ENCODE data around the gene PDIA4. TPM values are rescaled to one million over a fixed set of nuclear protein-coding genes. Genes with fewer than 3 reads are reported as not detected.
A peak's percentile ranks its signal among the peaks of the same experiment; 100 is the strongest.
"Not testable (repeated sequence)": the region's sequence is repeated elsewhere in the genome, so short reads cannot be mapped to it uniquely, and the experiment has no call there.

PDIA4 gene
- total RNA-seq, 1 donor from 2014 or later = 152 TPM

DNA sequence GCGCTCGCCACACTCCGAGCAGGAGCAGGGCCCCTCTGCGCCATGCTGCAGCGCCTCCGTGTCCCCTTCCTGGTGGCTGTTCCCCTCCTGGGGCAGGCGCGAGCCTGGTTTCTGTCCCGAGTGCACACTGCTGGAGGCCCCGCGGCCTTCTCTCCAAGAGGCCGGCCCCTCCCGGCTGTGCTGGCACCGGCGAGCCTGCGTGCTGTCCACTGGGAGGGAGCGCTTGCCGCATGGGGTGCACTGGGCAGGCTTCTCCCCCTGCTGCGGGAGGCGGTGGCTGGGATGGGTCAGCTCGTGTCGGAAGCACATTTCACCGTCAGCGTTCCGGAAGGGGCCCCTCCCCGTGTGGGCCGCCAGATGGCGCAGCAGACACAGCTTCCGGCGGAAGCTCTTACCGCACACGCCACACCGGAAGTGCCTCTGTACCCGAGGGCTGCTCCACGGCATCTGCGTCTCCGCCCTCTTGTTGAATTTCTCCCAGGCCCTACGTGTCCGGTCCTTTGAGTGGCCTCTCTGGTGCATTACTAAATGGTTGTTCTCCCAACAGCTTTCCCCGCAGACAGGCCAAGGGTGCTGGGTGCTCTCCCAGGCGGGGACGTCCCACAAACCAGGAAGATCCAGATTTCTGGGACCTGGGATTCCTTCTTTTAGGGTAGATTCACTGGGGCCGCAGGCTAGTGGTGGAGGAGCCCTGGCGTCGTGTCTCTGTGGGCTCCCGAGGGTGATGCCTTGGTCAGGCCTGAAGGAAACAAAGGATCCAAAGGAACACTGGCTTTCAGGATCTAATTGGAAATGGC, 43.5 kb upstream of the PDIA4 start:
- Mint-ChIP-seq H3K9me3 (ENCODE audit: unreplicated experiment) (no peaks in the 10 kb centered on the region), H3K36me3 (ENCODE audit: unreplicated experiment) (peaks cover 27% of the 10 kb centered on the region), H3K27ac (ENCODE audit: unreplicated experiment) (no peak overlapping the region), H3K4me1 (ENCODE audit: unreplicated experiment) (no peaks in the 10 kb centered on the region), H3K4me3 (ENCODE audit: unreplicated experiment) (no peak overlapping the region), H3K27me3 (ENCODE audit: unreplicated experiment) (no peaks in the 10 kb centered on the region)
- TF ChIP-seq, protein P1, sequence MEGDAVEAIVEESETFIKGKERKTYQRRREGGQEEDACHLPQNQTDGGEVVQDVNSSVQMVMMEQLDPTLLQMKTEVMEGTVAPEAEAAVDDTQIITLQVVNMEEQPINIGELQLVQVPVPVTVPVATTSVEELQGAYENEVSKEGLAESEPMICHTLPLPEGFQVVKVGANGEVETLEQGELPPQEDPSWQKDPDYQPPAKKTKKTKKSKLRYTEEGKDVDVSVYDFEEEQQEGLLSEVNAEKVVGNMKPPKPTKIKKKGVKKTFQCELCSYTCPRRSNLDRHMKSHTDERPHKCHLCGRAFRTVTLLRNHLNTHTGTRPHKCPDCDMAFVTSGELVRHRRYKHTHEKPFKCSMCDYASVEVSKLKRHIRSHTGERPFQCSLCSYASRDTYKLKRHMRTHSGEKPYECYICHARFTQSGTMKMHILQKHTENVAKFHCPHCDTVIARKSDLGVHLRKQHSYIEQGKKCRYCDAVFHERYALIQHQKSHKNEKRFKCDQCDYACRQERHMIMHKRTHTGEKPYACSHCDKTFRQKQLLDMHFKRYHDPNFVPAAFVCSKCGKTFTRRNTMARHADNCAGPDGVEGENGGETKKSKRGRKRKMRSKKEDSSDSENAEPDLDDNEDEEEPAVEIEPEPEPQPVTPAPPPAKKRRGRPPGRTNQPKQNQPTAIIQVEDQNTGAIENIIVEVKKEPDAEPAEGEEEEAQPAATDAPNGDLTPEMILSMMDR (IDR thresholded peaks at IDR 0.05) = peak; percentile 11
- no peak for DNase-seq (ENCODE audit: extremely low spot score, unreplicated experiment)

DNA sequence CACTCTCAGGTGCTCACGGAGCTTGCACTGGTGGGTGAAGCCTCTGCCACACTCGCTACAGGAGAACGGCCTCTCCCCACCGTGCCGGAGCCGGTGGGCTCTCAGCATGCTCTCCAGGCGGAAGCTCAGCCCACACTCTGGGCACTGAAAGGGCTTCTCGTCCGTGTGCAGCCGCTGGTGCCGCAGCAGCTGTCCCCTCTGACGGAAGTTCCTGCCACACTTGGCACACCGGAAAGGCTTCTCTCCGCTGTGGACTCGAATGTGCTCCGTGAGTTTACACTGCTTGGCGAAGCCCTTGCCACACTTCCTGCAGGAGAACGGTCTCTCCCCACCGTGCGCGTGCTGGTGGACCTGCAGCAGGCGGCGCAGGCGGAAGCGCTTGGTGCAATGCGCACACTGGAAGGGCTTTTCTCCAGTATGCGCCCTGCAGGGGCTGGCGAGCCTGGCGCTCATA, 42.9 kb upstream of the PDIA4 start:
- no peak for DNase-seq (ENCODE audit: extremely low spot score, unreplicated experiment)
- TF ChIP-seq, protein P1 (IDR thresholded peaks at IDR 0.05) = no peak
- H3K36me3 Mint-ChIP-seq (ENCODE audit: unreplicated experiment) = peaks cover 24% of the 10 kb centered on the region
- H3K4me1 Mint-ChIP-seq (ENCODE audit: unreplicated experiment) = no peaks in the 10 kb centered on the region
- no peaks in the 10 kb centered on the region for H3K27me3 Mint-ChIP-seq (ENCODE audit: unreplicated experiment)
- H3K4me3 Mint-ChIP-seq (ENCODE audit: unreplicated experiment) = no peak overlapping the region
- no peak overlapping the region for H3K27ac Mint-ChIP-seq (ENCODE audit: unreplicated experiment)
- H3K9me3 Mint-ChIP-seq (ENCODE audit: unreplicated experiment) = no peaks in the 10 kb centered on the region

DNA sequence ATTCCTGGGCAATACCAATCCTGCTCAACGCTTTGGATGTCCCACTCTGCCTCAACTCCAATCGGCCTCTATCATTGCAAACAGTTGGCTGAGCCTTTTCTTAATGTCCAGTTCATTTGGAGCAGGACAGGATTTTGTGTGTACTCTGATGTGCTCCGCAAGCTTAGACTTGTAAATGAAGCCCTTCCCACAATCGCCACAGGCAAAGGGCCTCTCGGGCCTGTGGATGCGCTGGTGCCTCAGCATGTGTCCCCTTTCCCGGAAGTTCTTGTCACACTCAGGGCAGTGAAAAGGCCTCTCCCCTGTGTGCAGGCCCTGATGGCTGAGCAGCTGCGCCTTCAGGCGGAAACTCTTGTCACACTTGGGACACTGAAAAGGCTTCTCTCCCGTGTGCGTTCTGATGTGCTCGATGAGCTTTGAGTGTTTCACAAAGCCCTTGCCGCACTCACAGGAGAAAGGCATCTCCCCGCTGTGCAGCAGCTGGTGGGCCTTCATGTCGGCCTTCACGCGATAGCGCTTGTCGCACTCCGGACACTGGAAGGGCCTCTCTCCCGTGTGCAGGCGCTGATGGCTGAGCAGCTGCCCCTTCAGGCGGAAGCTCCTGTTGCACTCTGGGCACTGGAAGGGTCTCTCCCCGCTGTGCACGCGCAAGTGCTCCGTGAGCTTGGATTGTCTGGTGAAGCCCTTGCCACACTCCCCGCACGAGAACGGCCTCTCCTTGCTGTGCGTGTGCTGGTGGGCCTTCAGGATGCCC, 42.2 kb upstream of the PDIA4 start:
- no peaks in the 10 kb centered on the region for H3K27me3 Mint-ChIP-seq (ENCODE audit: unreplicated experiment)
- H3K36me3 Mint-ChIP-seq (ENCODE audit: unreplicated experiment) = peaks cover 24% of the 10 kb centered on the region
- TF ChIP-seq, protein P1 (IDR thresholded peaks at IDR 0.05) = no peak

DNA sequence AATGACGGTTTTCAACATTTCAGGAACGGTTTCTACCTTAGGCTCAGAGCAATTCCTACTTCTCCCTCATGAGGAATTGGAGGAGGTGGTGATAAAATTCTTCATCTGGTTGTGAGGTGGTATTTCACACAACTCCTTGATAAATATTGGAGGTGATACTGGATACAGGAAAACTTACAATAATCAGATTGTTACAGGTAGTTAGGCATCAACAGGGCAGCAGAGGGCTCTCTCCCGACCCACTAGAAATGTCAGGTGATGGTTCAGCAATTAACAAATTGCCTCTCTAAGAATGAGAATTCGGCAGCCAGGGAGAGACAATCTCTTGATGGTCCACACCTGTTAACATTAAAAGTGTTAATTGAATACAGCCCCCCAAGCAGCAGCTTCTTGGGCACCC, 39.6 kb upstream of the PDIA4 start:
- H3K4me1 Mint-ChIP-seq (ENCODE audit: unreplicated experiment) = peaks cover 4% of the 10 kb centered on the region
- TF ChIP-seq, protein P1 (IDR thresholded peaks at IDR 0.05) = no peak
- no peak for DNase-seq (ENCODE audit: extremely low spot score, unreplicated experiment)
- peaks cover 16% of the 10 kb centered on the region for H3K36me3 Mint-ChIP-seq (ENCODE audit: unreplicated experiment)
- H3K27ac Mint-ChIP-seq (ENCODE audit: unreplicated experiment) = no peak overlapping the region
- H3K27me3 Mint-ChIP-seq (ENCODE audit: unreplicated experiment) = no peaks in the 10 kb centered on the region
- H3K4me3 Mint-ChIP-seq (ENCODE audit: unreplicated experiment) = no peak overlapping the region
- no peaks in the 10 kb centered on the region for H3K9me3 Mint-ChIP-seq (ENCODE audit: unreplicated experiment)

More for the DNA sequence above, 42.2 kb upstream of the PDIA4 start:
- no peak for DNase-seq (ENCODE audit: extremely low spot score, unreplicated experiment)
- no peaks in the 10 kb centered on the region for H3K9me3 Mint-ChIP-seq (ENCODE audit: unreplicated experiment)
- peaks cover 2% of the 10 kb centered on the region for H3K4me1 Mint-ChIP-seq (ENCODE audit: unreplicated experiment)
- no peak overlapping the region for H3K27ac Mint-ChIP-seq (ENCODE audit: unreplicated experiment)
- H3K4me3 Mint-ChIP-seq (ENCODE audit: unreplicated experiment) = no peak overlapping the region

DNA sequence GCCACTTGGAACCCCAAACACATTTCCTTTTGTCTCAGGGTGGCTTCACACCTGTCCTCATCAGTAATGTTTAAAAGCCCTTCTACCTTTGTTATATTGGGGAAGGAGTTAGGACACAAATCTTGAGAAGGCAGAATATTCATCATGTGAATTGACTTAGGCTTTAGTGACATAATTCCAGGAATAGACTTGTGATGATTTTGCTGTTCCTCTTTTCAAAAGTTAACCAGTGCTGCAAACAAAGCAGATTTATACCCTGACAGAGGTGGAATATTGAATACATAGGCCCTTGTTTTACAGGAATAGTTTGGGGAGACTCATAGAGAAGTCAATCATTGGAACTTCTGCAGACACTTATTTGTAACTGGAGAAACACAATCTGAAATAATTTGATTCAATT, 35.2 kb upstream of the PDIA4 start:
- H3K27me3 Mint-ChIP-seq (ENCODE audit: unreplicated experiment) = no peaks in the 10 kb centered on the region
- H3K36me3 Mint-ChIP-seq (ENCODE audit: unreplicated experiment) = peaks cover 6% of the 10 kb centered on the region
- H3K27ac Mint-ChIP-seq (ENCODE audit: unreplicated experiment) = no peak overlapping the region
- DNase-seq (ENCODE audit: extremely low spot score, unreplicated experiment) = no peak
- H3K9me3 Mint-ChIP-seq (ENCODE audit: unreplicated experiment) = no peaks in the 10 kb centered on the region
- H3K4me3 Mint-ChIP-seq (ENCODE audit: unreplicated experiment) = no peak overlapping the region
- TF ChIP-seq, protein P1 (IDR thresholded peaks at IDR 0.05) = no peak
- peaks cover 4% of the 10 kb centered on the region for H3K4me1 Mint-ChIP-seq (ENCODE audit: unreplicated experiment)

DNA sequence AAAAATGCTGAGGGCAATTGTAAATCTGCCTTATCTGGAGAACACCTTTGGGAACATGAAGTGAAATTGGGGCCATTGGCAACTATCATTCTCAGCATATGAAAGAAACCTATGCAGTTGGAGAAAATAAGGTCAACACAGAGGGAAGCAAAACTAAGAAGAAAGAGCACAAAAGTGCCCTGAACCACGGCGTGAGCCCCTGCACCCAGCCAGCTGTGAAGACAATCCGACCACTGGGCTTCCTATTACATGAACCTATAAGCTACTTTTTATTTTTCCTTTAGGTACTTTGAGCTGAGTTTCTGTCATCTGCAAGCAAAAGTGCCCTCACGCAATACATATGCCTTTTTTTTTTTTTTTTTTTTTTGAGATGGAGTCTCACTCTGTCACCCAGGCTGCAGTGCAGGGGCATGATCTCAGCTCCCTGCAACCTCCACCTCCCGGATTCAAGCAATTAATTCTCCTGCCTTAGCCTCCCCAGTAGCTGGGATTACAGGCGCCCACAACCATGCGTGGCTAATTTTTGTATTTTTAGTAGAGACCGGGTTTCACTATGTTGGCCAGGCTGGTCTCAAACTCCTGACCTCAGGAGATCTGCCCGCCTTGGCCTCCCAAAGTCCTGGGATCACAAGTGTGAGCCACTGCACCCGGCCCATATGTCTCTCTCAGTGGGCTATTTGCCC, 34.1 kb upstream of the PDIA4 start:
- not testable (repeated sequence) for H3K36me3 Mint-ChIP-seq (ENCODE audit: unreplicated experiment); DNase-seq (ENCODE audit: extremely low spot score, unreplicated experiment); H3K9me3 Mint-ChIP-seq (ENCODE audit: unreplicated experiment); H3K4me3 Mint-ChIP-seq (ENCODE audit: unreplicated experiment); H3K4me1 Mint-ChIP-seq (ENCODE audit: unreplicated experiment); H3K27me3 Mint-ChIP-seq (ENCODE audit: unreplicated experiment); H3K27ac Mint-ChIP-seq (ENCODE audit: unreplicated experiment)

All from osteocyte (in vitro differentiated cells).